GM12891 (cell line): ENCODE measurements around the gene TMEM87B.

Source experiments
- PAX5 ChIP-seq: IDR thresholded peaks from 2 replicates; pipeline ENCODE4 v1.6.1; 2011; ENCODE audit warnings: low read length, moderate library complexity, mild to moderate bottlenecking; ENCODE audit not compliant: insufficient read depth, severe bottlenecking
- POLR2A ChIP-seq: IDR thresholded peaks from 2 replicates; pipeline ENCODE4 v1.6.1; 2011; ENCODE audit warnings: low read depth, low read length, control low read depth
- TAF1 ChIP-seq: IDR thresholded peaks from 2 replicates; pipeline ENCODE4 v1.6.1; 2011; ENCODE audit warnings: low read depth, low read length, control low read depth

DNA sequence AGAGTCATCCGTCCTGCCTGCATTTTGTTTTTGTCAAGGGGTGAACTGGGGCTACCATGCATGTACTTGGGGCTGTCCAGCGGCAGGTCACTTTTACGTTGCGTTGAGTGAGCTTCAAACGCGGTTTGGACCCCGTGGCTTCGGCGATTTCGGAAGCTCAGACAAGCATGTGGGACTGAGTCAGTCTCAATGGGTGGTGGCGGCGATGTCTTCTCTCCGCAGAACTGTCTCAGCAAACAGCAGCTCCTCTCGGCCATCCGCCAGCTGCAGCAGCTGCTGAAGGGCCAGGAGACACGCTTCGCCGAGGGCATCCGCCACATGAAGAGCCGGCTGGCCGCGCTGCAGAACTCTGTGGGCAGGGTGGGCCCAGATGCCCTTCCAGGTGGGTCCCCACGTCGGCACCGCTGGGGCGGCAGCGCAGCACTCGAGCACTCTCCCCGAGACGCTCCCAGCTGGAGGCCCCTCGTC, 104.4 kb downstream of the TMEM87B start:
- TF ChIP-seq POLR2A = no peak
- TF ChIP-seq TAF1 = no peak
- no peak for TF ChIP-seq PAX5
